Stimulated activated CD4-positive, alpha-beta T cell treated with anti-CD3 and anti-CD28 coated beads, Interleukin-1b, Interleukin-23, amount 100 ng/mL, for 24 hours (primary cell): ENCODE data around the gene RAP1GAP2.
"Not testable (repeated sequence)": the region's sequence is repeated elsewhere in the genome, so short reads cannot be mapped to it uniquely, and the experiment has no call there.

ENCODE experiments used
- DNase-seq, 4 experiments: peaks; one replicate each; pipeline ENCODE4 v3.0.0-alpha.2; 2020; ENCODE audit warnings: low read depth in 4 of 4, low spot score in 1 of 4

Gene RAP1GAP2

GRCh38 chr17:2964370-2964769, 168.1 kb downstream of the RAP1GAP2 start:
- DNase-seq: no peak

- DNase-seq: no peak
Observed at GRCh38 chr17:2964831-2965230, 168.6 kb downstream of the RAP1GAP2 start.

- DNase-seq: no peak
Observed at GRCh38 chr17:2965621-2966595, 169.7 kb downstream of the RAP1GAP2 start.

- DNase-seq: no peak
Observed at GRCh38 chr17:2967515-2967914, 171.3 kb downstream of the RAP1GAP2 start.

GRCh38 chr17:2971851-2972250, 175.6 kb downstream of the RAP1GAP2 start:
- DNase-seq: no peak

GRCh38 chr17:2972749-2973148, 176.5 kb downstream of the RAP1GAP2 start:
- DNase-seq: no peak

GRCh38 chr17:2974347-2974746, 178.1 kb downstream of the RAP1GAP2 start:
- DNase-seq: no peak

GRCh38 chr17:2975469-2975958, 179.3 kb downstream of the RAP1GAP2 start:
- no peak for DNase-seq

- DNase-seq: no peak
Observed at GRCh38 chr17:2977157-2977556, 180.9 kb downstream of the RAP1GAP2 start.

GRCh38 chr17:2978116-2978515, 181.9 kb downstream of the RAP1GAP2 start:
- no peak for DNase-seq

GRCh38 chr17:2978991-2979390, 182.8 kb downstream of the RAP1GAP2 start:
- no peak for DNase-seq

- DNase-seq: no peak
Observed at GRCh38 chr17:2980211-2980903, 184.1 kb downstream of the RAP1GAP2 start.

- no peak for DNase-seq
Observed at GRCh38 chr17:2980904-2981246, 184.6 kb downstream of the RAP1GAP2 start.

- no peak for DNase-seq
Observed at GRCh38 chr17:2981325-2981724, 185.1 kb downstream of the RAP1GAP2 start.

GRCh38 chr17:2982854-2983253, 186.6 kb downstream of the RAP1GAP2 start:
- DNase-seq: no peak

GRCh38 chr17:2983255-2983654, 187.0 kb downstream of the RAP1GAP2 start:
- no peak for DNase-seq

- DNase-seq: no peak
Observed at GRCh38 chr17:2985318-2985717, 189.1 kb downstream of the RAP1GAP2 start.

GRCh38 chr17:2986925-2987324, 190.7 kb downstream of the RAP1GAP2 start:
- DNase-seq: no peak

- DNase-seq: not testable (repeated sequence)
Observed at GRCh38 chr17:2989396-2989795, 193.2 kb downstream of the RAP1GAP2 start.

- DNase-seq: no peak
Observed at GRCh38 chr17:2989855-2990254, 193.6 kb downstream of the RAP1GAP2 start.

GRCh38 chr17:2990396-2990795, 194.2 kb downstream of the RAP1GAP2 start:
- no peak for DNase-seq
